SKM-1 (cell line): ENCODE measurements around the gene ZBTB16.

Experiments
- DNase-seq: peaks from one replicate; lab custom pipeline; 2025; ENCODE audit not compliant: unreplicated experiment; lab: John Stamatoyannopoulos, UW

The ZBTB16 gene

DNA sequence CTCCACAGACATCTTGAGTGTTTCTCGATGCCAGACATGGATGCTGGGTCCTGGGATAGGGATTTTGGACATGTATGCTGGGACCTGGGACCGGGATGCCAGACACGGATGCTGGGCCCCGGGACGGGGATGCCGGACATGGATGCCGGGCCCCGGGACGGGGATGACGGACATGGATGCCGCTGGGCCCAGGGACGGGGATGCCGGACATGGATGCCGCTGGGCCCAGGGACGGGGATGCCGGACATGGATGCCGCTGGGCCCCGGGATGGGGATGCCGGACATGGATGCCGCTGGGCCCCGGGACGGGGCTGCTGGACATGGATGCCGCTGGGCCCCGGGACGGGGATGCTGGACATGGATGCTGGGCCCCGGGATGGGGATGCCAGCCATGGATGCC is 139.5 kb downstream of the ZBTB16 start:
- DNase-seq = no peak

DNA sequence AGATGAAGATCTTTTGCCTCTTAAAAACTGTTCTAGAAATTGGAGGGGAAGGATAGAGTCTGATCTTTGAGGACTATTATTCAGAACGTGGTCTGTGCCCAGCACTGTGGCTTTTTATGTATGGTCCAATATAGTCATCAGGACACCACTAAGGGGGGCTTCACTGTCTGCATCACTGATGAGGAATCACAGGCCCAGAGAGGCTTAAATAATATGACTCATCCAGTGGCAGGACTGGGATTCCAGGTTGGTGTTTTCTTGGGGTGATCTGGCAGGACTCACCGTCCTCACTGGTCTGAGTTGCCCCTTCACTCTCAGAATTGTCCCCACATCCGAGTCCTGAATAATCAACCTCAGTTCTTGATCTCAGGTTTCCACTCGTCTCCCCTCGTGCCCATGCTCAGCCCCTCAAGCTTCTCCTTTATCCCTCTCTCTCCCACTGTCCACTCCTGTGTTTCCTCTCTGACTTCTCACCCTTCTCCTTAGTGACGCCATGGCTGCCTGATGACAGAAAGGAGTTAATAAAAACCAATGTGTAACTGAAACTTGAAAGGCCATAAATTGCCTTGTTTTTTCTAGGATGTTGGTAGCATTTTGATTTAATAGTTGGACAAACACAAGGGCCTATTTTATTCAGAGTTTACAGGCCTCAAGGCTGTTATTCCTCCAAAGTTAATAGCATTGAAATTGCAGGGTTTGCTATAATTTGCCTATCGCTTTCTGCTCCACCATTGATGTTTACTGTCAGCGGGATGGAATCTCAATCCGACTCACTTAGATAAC is 141.0 kb downstream of the ZBTB16 start:
- DNase-seq = no peak

DNA sequence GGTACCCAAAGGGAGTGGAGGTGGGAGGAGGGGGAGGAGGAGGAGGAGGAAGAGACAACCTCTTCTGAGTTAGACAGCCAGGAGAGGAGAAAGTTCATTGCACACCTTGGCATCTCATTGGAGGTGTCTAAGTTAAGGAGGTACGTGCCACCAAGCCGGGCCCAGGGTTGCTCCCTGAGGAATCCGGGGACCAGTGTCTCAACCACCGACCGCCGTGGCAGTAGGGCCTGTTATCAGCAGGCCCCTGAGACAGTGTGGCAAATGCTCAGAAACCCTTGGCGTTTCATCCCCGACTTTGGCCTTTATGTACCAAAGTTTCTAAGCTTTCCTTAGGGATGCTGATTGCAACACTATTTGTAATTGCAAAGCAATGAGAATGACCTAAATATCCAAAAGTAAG is 141.7 kb downstream of the ZBTB16 start:
- DNase-seq = no peak

DNA sequence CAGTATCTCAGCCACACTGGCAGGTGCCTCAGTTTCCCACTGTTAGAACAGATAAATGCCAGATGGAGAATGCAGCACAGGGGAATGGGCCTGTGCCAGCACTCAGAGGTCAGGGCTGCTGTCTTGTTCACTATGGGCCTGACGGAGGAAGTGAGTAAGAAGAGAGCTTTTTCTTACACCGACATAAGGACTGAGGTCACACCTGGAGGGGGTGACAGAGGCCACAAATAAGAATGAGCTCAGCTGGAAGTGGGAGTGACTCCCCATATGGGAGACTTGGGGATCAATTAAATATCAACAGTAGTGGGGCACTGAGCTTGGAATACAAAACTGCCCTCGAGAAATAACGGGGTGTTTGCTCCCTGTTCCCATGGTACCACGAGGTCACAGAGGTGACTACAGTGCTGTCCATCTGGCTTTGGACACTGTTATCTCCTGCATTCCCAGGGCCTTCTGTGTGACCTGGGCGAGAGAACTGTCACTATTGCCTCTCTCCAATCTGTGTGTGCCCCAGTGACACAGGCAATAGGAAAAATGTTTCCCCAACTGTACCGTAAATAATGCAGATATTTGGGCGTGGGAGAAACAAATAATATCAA is 142.6 kb downstream of the ZBTB16 start:
- DNase-seq = no peak

DNA sequence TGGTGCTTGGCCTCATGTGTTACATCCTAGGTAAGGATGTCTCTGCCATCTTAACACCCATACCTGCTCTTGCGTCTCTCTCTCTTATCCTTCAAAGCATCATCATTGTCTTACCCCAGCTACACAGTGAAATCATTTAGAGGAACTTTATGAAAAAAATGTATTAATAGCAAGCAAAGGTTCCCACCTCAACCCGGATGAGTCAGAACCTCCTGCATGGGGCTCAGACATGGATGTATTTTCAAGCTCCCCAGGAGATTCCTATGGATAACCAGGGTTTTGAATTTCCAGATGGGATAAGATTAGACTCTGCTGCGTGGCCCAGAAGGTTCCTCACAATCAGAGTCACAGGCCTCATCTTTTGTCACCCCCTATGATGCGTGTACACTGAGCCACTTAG is 147.6 kb downstream of the ZBTB16 start:
- DNase-seq = no peak

DNA sequence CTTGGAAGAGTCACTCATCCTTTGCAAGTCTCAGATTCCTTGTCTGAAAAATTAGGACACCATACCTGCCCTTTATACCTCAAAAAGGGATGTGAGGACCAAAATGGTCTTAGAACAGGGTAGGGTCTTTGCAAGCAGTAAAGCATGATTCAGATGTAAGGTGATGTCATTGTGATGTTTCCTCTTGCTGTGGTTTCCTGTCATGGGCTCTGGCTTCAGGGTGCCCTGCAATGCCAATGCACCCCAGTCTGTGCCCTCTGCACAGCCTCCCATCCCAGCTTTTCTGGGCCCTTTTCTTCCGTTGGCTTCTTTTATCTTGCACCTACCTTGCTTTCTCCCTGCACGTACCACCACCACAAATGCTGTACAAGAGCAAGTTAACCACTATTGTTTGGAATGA is 148.9 kb downstream of the ZBTB16 start:
- DNase-seq = no peak

DNA sequence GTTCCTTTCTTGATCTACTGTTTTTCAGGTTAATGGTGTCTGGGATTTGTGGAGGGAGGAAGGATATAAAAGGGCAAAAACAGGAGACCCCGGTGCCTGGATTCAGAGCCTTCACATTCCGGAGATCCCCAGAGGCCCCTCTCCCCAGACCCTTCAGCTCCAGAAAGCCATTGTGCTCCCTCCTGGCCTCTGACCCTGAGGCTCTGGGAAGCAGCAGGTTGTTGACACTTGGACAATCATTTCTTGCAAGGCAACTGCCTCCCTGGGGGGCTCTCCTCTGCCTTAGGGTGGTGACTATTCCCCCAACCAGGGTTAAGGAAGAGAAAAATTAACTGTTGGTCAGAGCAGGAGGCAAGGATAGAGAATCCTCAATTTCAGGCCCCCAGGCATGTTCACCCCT is 149.8 kb downstream of the ZBTB16 start:
- no peak for DNase-seq

DNA sequence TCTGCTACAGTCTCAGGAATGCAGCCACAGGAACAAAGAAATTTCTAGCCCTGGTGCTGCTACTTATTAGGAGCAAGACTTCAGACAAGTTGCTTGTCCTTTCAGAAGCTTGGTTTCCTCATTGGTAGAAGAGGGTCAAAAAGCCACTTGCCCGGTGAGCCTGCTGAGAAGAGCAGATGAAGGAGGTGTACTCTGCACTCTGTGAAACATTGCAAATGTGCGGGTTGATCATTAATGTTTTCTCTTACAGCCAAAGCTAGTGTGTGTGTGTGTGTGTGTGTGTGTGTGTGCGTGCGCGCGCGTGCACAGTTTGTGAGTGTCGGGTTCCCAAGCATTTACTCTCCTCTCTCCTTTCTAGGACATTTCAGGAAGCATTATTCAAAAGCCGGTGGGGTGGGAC is 150.4 kb downstream of the ZBTB16 start:
- no peak for DNase-seq

DNA sequence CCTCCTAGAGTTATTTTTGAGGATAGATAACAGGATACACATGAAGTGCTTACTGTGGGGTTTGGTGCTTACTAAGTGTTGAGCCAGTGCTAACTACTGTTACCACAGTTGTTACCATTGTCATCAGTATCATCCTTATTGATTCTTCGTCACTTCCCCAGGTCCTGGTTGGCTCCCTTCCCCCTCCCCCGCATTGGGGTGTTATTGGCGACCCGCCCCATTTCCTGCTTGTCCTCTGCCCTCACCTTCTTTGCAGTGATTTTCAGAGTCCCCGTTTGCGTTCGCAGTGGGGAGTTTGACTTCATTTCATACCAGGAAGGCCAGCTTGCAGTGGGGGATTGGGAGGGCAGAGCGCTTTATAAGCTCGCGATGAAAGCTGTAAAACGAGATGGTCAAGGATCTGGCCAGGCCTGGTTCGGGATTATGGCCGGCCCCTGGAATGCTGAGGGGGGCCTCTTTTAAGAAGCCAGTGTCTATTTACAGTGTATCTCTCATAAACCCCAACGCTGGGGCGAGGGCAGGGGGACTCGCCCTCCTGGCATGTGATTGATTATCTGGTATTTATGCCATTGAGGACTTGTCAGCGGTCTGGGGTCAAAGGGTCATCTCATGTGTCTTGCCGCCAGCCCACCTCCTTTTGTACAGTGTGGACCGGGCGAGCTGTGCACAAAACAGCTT is 152.1 kb downstream of the ZBTB16 start:
- no peak for DNase-seq

DNA sequence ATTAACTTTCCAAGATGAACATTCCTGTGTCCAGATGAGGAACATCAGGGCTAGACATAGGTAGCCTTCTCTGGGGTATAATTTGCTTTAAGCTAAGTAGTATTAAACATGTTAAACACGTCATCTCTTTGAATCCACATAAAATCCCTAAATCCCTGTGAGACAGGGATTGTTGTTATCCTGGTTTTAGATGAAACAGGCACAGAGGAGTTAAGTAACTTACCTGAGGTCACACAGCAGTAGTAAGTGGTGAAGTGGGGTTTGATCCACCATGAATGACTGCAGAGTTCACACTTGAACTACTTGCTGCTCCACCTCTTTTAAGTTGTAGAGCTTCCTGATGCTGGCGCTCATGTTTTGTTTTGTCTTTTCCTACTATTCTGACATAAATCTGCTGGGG is 154.1 kb downstream of the ZBTB16 start:
- no peak for DNase-seq

DNA sequence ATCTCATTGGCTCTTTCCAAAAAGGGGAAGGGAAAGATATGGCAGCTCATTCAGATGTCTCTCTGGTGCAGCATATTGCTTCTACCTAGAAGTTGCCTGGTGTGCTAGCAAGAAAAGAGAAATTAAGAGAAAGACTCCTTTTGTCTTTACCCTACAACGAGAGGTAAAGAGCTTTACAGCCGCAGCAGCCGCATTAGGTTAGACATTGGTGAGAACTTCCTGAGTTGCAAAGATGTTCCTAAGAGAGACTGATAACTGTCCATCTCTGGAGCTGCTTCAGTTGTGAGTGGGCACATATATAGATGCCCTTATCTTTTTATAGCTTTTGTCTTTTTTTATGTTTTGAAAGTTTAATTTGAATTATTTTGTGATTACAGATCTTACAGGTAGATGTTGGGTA is 155.9 kb downstream of the ZBTB16 start:
- no peak for DNase-seq

DNA sequence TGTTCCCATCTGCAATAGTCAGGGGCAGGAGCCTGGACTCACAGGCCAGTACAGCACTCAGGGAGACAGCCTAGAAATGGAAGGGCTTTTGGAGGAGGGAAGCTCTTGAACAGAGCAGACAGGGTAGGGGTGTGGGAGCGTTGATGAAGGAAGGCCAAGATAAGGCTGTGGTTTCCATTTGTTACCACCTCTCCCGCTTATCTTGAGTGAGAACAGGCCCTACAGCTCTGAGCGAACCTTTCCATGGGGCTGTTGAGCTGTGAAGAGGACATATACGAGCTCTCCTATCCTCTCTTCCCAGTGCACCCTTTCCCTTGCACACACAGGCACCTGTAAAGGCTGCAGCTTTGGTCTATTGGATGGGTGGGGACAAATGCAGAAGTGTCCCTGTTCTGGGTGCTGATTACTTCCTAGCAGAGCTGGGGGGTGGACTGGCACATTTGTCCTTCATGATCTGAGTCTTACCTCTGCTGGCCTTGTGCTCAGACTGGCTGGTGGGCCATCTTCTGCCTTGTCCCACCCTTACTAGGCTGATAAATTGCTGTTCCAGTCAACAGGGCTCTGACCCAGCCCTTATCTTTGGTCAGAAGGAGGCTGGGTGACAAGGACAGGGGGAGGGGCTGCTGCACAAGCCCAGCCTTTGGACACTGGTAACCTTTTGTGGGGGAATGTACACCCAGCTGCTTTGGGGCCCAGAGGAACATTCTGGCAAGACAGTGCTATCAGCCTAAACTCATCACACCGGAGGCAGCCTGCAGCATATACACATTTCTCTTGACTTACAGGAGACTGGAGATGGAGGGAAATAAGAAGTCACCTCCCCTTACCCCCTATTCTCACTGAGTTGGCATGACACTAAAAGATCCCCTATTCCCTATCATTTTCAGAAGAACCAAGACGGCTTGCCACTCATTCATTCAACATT is 156.6 kb downstream of the ZBTB16 start:
- no peak for DNase-seq

DNA sequence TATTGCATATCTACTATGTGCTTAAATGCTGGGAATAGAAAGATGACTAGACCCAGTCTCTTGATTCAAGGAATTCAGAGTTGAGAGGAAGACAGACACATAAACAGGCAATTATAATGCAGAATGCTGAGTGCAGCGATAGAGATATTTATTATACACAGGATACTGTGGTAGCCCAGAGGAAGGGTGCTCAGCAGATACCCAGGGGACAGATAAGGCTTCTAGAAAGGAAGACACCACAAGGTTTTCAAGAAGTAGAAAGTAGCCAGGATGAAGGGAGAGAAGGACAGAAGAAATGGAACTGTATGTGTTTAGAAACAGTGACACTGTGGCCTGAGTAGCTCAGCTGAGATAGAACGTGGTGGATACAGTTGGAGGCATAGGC is 157.3 kb downstream of the ZBTB16 start:
- no peak for DNase-seq

DNA sequence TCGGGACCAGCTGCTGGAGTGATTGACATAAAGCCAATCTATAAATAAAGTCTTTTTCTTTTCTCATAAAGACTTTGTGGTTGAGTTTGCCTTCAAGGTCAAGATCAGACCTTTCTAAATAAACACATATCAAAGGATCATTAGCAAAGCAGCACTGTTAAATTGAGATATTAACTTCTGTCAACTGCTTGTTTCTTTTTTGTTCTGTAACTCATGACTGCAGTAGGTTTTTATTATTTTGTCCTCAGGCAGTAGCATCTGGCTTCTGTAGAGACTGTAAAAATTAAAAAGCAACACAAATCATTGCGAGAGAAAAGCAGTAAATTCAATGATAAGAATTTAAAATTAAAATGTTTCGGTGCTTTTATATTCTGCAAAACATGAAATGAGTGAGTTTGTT is 159.0 kb downstream of the ZBTB16 start:
- no peak for DNase-seq

DNA sequence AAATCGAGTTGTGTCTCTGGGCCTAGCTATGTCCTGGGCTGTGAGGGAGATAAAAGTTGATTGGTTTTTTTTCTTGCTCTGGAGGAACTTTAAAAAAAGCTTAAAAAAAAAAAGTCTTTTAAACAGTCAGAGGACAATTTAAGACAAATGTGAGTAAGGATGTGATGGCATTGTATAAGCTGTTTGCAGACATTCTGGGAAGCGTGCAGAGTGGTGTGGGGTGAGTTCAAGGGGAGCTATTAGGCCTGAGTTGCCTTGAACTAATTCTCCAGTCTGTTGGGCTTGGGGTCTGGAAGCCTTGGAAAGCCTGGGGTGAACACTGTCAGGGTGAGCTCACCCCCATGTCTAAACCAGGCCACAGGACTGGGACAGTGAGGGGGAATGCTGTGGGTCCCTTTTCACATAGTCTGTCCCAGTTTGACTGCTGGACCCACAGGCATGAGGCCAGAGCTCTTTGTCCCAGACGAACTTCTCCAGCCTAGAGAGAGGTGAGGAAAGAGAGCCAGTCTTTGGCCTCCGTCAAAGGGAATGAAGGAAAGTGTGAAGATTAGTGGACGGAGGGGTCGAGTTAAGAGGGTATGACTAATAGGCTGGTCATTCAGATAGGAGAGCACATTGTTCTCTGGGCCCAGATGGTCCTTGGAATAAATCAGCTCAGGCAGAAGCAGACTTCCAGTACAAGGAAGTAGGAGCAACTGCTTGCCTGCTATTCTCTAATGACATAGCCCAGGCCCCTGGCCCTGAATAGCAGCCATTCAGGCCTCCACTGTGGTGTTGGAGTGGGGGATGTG is 160.2 kb downstream of the ZBTB16 start:
- no peak for DNase-seq

DNA sequence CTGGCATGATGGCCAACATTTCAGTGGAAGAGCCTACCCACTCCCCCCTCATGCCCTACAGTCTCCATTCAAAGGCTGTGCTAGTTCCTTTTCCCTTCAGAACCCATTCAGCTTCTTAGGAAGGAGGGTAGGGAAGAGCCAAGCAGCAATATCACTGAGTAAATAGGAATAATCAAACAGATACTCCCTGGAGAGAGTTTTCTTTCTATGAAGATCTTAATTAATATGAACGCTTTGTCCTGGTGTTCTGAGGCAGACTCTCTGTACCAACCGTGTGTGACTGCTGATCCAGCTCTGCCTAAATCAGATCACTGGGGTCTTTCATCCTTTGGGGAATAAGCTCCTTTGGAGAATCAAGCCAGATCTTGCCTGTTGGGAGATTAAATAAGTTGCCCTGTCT is 161.5 kb downstream of the ZBTB16 start:
- DNase-seq = no peak

DNA sequence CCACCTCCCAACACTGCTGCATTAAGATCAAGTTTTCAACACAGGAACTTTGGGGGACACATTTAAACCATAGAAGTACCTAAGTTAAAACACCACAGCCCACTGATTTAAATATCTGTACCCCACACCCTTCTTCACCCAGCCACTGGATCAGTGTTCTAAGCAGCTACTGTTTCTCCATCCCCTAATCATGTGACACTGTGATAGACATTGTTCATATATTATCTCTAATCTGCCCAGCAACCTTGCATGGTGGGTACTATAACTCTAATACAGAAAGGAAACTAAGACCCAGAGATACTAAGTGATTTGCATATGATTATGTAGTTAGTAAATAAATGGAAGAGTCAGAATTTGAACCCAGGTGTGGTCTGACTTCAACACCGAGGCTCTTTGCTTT is 166.2 kb downstream of the ZBTB16 start:
- DNase-seq = no peak

DNA sequence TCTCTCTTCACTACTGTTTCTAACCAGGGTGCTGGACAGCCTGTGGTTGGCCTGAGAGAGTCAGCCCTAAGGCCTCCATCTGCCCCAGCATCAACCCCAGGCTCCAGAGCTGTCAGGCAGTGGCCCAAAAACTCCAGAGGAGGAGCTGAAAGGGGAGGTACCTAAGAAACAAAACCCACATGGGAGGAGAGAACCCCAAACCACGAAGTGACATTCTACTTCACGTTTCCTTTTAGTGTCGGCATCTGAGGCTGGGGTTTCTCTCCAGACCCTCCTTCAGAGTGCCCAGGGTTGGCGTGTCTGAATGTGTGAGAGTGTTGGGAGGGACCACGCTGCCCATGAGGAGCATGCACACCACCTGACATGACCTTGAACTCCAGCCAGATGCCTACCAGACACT is 166.8 kb downstream of the ZBTB16 start:
- no peak for DNase-seq

DNA sequence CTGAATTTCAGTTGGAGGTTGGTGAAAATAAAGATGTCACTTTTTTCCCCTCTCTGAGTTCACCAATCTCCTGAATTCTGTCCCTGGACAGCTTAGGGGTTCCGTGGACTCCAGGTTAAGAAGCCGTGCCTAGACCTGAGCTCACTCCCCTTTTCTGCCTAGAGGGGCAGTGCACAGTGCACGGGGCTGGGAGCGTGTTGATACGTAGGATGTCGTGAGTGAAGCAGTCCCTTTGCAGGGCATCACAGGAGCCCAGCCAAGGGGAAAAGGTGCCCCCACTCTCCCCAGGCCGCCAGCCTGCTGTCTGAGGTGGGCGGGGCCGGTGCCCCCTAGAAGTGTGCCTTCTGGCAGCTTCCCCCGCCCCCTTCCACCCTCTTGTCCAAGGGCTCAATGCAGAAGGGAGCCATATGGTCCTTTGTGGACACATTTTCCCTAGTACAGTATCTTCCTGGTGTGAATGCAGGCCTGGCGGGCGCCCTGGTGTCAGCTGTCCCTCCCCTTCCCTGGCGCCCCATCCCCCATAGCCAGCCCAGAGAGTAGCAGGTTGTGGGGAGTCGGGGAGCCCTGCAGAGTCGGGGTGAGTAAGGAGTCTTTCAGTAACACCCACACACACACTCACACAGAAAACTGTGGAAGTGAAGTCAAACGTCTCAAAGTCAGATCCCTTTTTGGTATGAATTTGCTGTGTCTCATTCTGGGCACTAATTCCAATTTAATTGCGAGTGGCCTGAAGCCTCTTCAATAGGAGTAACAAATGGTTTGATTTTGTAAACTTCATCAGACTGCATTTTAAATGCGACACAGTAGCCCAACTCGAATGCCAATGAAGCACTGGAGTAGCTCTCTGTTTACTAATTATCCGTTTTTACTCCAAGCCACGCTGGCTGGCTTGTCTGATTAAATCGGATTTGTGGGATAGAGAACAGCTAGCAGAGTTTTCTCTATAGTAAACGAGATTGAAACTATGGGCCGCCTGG is 169.2 kb downstream of the ZBTB16 start:
- DNase-seq = no peak
